Breast epithelium (tissue), 4 donors: ENCODE measurements around the gene GNAQ. TPM values are rescaled to one million over a fixed set of nuclear protein-coding genes. Genes with fewer than 3 reads are reported as not detected.

ENCODE experiments used
- DNase-seq, 2 donors: peaks; one replicate each; pipeline ENCODE4 v3.0.0-alpha.2; 2019; ENCODE audit warnings: low spot score in 2 of 2
- H3K27ac ChIP-seq, 2 donors: fragments of 200-600 bp; sonication (generic) in 1 of 2; one replicate each; pipeline ENCODE4 v1.5.1; 2016 to 2019; ENCODE audit warnings: mild to moderate bottlenecking in 1 of 2
- H3K27me3 ChIP-seq, 2 donors: fragments of 200-600 bp; sonication (generic) in 1 of 2; one replicate each; pipeline versions ENCODE4 v1.5.1 to v1.6.0; 2017 to 2019; ENCODE audit warnings: control low read depth in 1 of 2, mild to moderate bottlenecking in 1 of 2
- H3K36me3 ChIP-seq: fragments of 200-600 bp; one replicate; pipeline ENCODE4 v1.5.1; 2019
- H3K4me1 ChIP-seq, 2 donors: fragments of 200-600 bp; sonication (generic); one replicate each; pipeline ENCODE4 v1.5.1; 2016 to 2019; ENCODE audit warnings: control low read depth in 1 of 2
- H3K4me3 ChIP-seq, 3 donors: fragments of 200-600 bp; sonication (generic); 1 replicate in 2 of 3; 2 replicates in 1 of 3; pipeline ENCODE4 v1.5.1; 2016 to 2019; ENCODE audit warnings: mild to moderate bottlenecking in 3 of 3, moderate library complexity in 2 of 3
- H3K9me3 ChIP-seq, 2 donors: fragments of 200-600 bp; sonication (generic) in 1 of 2; one replicate each; pipeline ENCODE4 v1.5.1; 2016 to 2019; ENCODE audit warnings: control low read depth in 1 of 2
- POLR2A ChIP-seq: fragments of 450-650 bp; IDR thresholded peaks from one replicate; pipeline ENCODE4 v1.6.1; 2016; ENCODE audit warnings: antibody characterized with exemption, mild to moderate bottlenecking, moderate library complexity
- POLR2AphosphoS5 ChIP-seq, 3 donors: sonication (generic); formaldehyde crosslinking; IDR thresholded peaks; one replicate each; pipeline ENCODE4 v1.6.1; 2017; ENCODE audit warnings: antibody characterized with exemption in 3 of 3
- intact Hi-C: fragments of 100-400 bp; cut with DNase I; formaldehyde crosslinking; loops from one replicate; pipeline ENCODE4 v1.15.1; 2023; ENCODE audit warnings: low total_unique reads
- total RNA-seq, 3 donors: library from RNA; depleted of rRNA; stranded (reverse); fragments of >200 nt; gene quantifications; one replicate each; pipeline ENCODE4 v1.1.0, GENCODE V29; 2016
- TF ChIP-seq, protein P1 (sequence below), 3 donors: fragments of 450-650 bp; IDR thresholded peaks; one replicate each; pipeline ENCODE4 v1.5.1; 2016 to 2017; ENCODE audit warnings: antibody characterized with exemption in 3 of 3, mild to moderate bottlenecking in 3 of 3, moderate library complexity in 3 of 3

The GNAQ gene
- total RNA-seq, 3 donors from 2014 or later: 39.0 to 49.3 (median 47.2) TPM

DNA sequence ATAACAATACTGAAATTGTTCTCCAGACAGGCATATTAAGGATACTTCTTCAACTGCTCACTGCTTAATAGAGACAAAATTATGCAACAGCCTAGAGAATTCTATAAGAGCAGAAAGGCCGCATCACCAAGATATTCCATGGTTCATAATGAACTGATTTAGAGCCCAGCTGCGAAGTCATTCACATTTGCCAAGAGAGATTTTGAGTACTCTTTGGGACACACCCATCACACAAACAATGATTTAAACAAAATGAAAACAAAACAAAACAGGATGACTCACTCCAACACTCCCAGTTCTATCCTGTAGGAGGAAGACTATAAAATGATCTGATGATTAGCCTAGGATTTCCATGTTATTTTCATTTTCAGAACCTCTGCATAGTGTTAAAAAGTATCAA, 237.8 kb downstream of the GNAQ start:
- no peak overlapping the region for H3K4me3 ChIP-seq
- no peaks in the 10 kb centered on the region for H3K36me3 ChIP-seq
- no peaks in the 10 kb centered on the region for H3K9me3 ChIP-seq
- H3K4me1 ChIP-seq: no peaks in the 10 kb centered on the region
- no peak for DNase-seq
- H3K27me3 ChIP-seq: no peaks in the 10 kb centered on the region
- TF ChIP-seq POLR2A (no peak), POLR2AphosphoS5 (IDR thresholded peaks at IDR 0.05) (no peak)
- TF ChIP-seq, protein P1, sequence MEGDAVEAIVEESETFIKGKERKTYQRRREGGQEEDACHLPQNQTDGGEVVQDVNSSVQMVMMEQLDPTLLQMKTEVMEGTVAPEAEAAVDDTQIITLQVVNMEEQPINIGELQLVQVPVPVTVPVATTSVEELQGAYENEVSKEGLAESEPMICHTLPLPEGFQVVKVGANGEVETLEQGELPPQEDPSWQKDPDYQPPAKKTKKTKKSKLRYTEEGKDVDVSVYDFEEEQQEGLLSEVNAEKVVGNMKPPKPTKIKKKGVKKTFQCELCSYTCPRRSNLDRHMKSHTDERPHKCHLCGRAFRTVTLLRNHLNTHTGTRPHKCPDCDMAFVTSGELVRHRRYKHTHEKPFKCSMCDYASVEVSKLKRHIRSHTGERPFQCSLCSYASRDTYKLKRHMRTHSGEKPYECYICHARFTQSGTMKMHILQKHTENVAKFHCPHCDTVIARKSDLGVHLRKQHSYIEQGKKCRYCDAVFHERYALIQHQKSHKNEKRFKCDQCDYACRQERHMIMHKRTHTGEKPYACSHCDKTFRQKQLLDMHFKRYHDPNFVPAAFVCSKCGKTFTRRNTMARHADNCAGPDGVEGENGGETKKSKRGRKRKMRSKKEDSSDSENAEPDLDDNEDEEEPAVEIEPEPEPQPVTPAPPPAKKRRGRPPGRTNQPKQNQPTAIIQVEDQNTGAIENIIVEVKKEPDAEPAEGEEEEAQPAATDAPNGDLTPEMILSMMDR (IDR thresholded peaks at IDR 0.05): peak in 2 of 3 donors; percentile 13 to 29
- H3K27ac ChIP-seq: peak overlapping the region in 1 of 2 donors; percentile 20
- intact Hi-C loops: no loop called here

DNA sequence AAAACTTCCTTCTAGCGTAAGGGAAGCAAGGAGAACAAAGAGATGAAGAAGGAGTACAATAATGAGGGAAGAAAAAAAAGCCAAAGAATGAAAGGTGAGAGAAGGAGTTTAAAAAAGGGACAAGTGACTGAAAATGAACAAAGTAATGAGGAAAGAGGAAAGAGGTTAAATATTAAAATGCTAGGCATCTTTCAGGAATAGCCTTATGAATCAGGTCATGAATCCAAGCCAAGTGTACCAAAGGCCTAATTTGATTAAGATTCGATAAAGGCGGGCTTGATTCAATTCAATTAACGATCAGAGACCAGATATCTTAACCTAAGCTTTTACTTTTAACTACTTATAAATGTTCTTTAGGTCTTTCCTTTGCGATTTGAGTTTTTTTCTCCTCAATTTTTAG, 241.7 kb downstream of the GNAQ start:
- no peaks in the 10 kb centered on the region for H3K4me1 ChIP-seq
- intact Hi-C loops: no loop called here
- no peak overlapping the region for H3K4me3 ChIP-seq
- no peaks in the 10 kb centered on the region for H3K27me3 ChIP-seq
- no peak overlapping the region for H3K27ac ChIP-seq
- no peaks in the 10 kb centered on the region for H3K36me3 ChIP-seq
- H3K9me3 ChIP-seq: no peaks in the 10 kb centered on the region
- DNase-seq: no peak
- TF ChIP-seq, protein P1 (IDR thresholded peaks at IDR 0.05): no peak
- TF ChIP-seq POLR2AphosphoS5 (IDR thresholded peaks at IDR 0.05): no peak
- TF ChIP-seq POLR2A: no peak

DNA sequence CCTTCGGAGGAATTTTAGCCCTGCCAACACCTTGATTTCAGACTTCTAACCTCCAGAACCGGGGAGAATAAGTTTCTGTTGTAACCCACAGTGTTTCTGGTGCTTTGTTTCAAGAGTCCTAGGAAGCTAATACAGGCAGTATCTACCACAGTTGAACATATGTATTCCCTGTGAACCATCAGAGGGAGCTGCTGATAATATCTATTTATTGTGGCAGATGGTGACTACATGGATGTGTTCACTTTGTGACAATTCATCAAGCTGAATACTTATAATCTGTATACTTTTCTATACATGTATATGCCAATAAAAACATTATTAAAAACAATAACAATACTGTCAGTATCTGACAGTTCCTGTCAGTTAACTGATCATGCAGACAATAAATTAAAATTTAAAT, 246.3 kb downstream of the GNAQ start:
- TF ChIP-seq POLR2A: no peak
- no peak for TF ChIP-seq POLR2AphosphoS5 (IDR thresholded peaks at IDR 0.05)
- TF ChIP-seq, protein P1 (IDR thresholded peaks at IDR 0.05): no peak
- H3K36me3 ChIP-seq: no peaks in the 10 kb centered on the region
- DNase-seq: no peak
- no peaks in the 10 kb centered on the region for H3K9me3 ChIP-seq
- H3K27ac ChIP-seq: no peak overlapping the region
- H3K4me1 ChIP-seq: no peaks in the 10 kb centered on the region
- H3K27me3 ChIP-seq: no peaks in the 10 kb centered on the region
- intact Hi-C loops: no loop called here
- H3K4me3 ChIP-seq: no peak overlapping the region

DNA sequence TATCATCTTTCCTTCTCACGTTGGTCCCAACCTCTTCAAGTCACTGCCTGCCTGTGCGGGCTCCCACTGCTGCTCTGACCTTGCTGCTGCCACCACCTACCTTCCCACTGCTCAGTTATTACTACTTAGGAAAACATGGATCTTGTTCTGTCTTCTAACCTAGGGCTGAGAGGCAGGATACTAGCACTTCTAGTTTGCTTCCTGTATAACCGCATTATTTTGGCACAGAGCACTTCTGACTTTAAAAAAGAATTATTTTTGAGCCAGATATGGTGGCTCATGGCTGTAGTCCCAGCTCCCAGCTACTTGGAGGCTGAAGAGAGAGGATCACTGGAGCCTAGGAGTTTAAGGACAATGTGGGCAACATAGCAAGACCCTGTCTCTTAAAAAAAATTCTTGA, 248.1 kb downstream of the GNAQ start:
- no peak overlapping the region for H3K4me3 ChIP-seq
- H3K27me3 ChIP-seq: no peaks in the 10 kb centered on the region
- peak overlapping the region in 1 of 2 donors; percentile 12 for H3K27ac ChIP-seq
- no peak for DNase-seq
- intact Hi-C loops: no loop called here
- H3K4me1 ChIP-seq: no peaks in the 10 kb centered on the region
- TF ChIP-seq POLR2A: no peak
- TF ChIP-seq, protein P1 (IDR thresholded peaks at IDR 0.05): no peak
- TF ChIP-seq POLR2AphosphoS5 (IDR thresholded peaks at IDR 0.05): no peak
- no peaks in the 10 kb centered on the region for H3K9me3 ChIP-seq
- H3K36me3 ChIP-seq: no peaks in the 10 kb centered on the region

DNA sequence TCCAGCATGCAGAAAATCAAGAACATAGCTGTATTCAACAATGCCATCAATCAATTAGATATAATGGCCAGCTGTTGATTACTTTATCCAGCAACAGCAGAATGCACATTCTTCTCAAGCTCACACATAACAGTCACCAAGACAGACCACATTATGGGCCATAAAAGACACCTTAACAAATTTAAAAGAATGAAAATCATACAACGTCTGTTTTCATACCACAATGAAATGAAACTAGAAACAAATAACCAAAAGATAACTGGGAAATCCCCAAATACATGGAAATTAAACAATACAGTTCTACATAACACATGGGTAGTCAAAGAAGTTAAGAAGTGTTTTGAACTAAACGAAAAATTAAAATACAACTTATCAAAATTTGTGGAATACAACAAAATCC, 252.6 kb downstream of the GNAQ start:
- no peak for DNase-seq
- Histone ChIP-seq H3K36me3 (no peaks in the 10 kb centered on the region), H3K27ac (no peak overlapping the region), H3K27me3 (no peaks in the 10 kb centered on the region), H3K9me3 (no peaks in the 10 kb centered on the region), H3K4me1 (no peaks in the 10 kb centered on the region), H3K4me3 (no peak overlapping the region)
- intact Hi-C loops: loop anchor here (10.0 kb wide), 1 partner anchor 124 kb away; no protein-coding TSS in a partner anchor
- TF ChIP-seq, protein P1 (IDR thresholded peaks at IDR 0.05): no peak
- TF ChIP-seq POLR2A (no peak), POLR2AphosphoS5 (IDR thresholded peaks at IDR 0.05) (no peak)
